H1 (cell line): ENCODE measurements around the gene PRAMEF5. TPM values are rescaled to one million over a fixed set of nuclear protein-coding genes. Genes with fewer than 3 reads are reported as not detected.
"Not testable (repeated sequence)": the region's sequence is repeated elsewhere in the genome, so short reads cannot be mapped to it uniquely, and the experiment has no call there.

Experiments used
- CTCF ChIA-PET: fragments of 300-600 bp; sonication (Branson Sonifier 250); formaldehyde crosslinking; loops from one replicate; lab custom pipeline; 2021; ENCODE audit not compliant: partially characterized antibody; lab: Charles Lee
- POLR2A ChIA-PET: fragments of 300-600 bp; sonication (Branson Sonifier 250); formaldehyde crosslinking; loops from one replicate; lab custom pipeline; 2021; ENCODE audit warnings: inconsistent platforms; ENCODE audit not compliant: partially characterized antibody; lab: Charles Lee
- DNase-seq, 2 experiments: peaks; one replicate each; pipeline versions ENCODE4 v3.0.0 to v3.0.0-alpha.2; 2010 to 2022; ENCODE audit warnings: low spot score in 2 of 2, low read depth in 1 of 2, mixed read lengths in 1 of 2
- FAIRE-seq: peaks from 2 replicates; lab custom pipeline; 2011; peaks lifted over from hg19 to GRCh38; lab: Jason Lieb, UNC
- H2AFZ ChIP-seq: 2 replicates; pipeline ENCODE4 v1.8.1; 2012; ENCODE audit warnings: low read length, inconsistent platforms
- H2AK5ac ChIP-seq: 2 replicates; pipeline ENCODE4 v1.6.1; 2013; ENCODE audit warnings: low read depth, low read length
- H2BK120ac ChIP-seq: replicated peaks from 2 replicates; pipeline ENCODE3; 2013; ENCODE audit warnings: low read depth, low read length, inconsistent platforms
- H2BK12ac ChIP-seq: 2 replicates; pipeline ENCODE4 v1.6.1; 2013; ENCODE audit warnings: low read depth, low read length
- H2BK15ac ChIP-seq: 2 replicates; pipeline ENCODE4 v1.6.1; 2013; ENCODE audit warnings: low read length
- H2BK20ac ChIP-seq: 2 replicates; pipeline ENCODE4 v1.6.1; 2013; ENCODE audit warnings: low read length
- H2BK5ac ChIP-seq: 2 replicates; pipeline ENCODE4 v1.6.1; 2013; ENCODE audit warnings: low read depth, low read length
- H3K14ac ChIP-seq: 2 replicates; pipeline ENCODE4 v1.6.1; 2013; ENCODE audit warnings: inconsistent platforms; ENCODE audit not compliant: insufficient read length
- H3K18ac ChIP-seq: 2 replicates; pipeline ENCODE4 v1.6.1; 2013; ENCODE audit warnings: low read length; ENCODE audit errors: extremely low read depth
- H3K23ac ChIP-seq: 2 replicates; pipeline ENCODE4 v1.6.1; 2013; ENCODE audit warnings: inconsistent platforms; ENCODE audit not compliant: insufficient read length
- H3K23me2 ChIP-seq: 2 replicates; pipeline ENCODE4 v1.6.1; 2013; ENCODE audit warnings: low read depth, low read length
- H3K27ac ChIP-seq: 2 replicates; pipeline ENCODE4 v1.6.1; 2011; ENCODE audit warnings: low read depth, low read length, inconsistent platforms
- H3K27me3 ChIP-seq, 4 experiments: replicated peaks in 1 of 4; 1 replicate in 1 of 4; 2 replicates in 3 of 4; pipeline versions ENCODE4 v1.6.1 to v1.8.1; 2011 to 2013; ENCODE audit warnings: low read length in 3 of 4, mild to moderate bottlenecking in 3 of 4, inconsistent platforms in 2 of 4, mixed read lengths in 2 of 4, moderate library complexity in 1 of 4; ENCODE audit not compliant: control insufficient read depth in 3 of 4, insufficient read depth in 3 of 4; ENCODE audit errors: extremely low read depth in 1 of 4
- H3K36me3 ChIP-seq, 4 experiments: 2 replicates each; pipeline versions ENCODE4 v1.6.1 to v1.8.1; 2011 to 2013; ENCODE audit warnings: mild to moderate bottlenecking in 4 of 4, low read length in 3 of 4, moderate library complexity in 2 of 4, control low read depth in 1 of 4, inconsistent platforms in 1 of 4; ENCODE audit not compliant: insufficient read depth in 4 of 4, control insufficient read depth in 2 of 4
- H3K4ac ChIP-seq: replicated peaks from 2 replicates; pipeline ENCODE3; 2013; ENCODE audit warnings: low read length, low read depth, mixed read lengths, inconsistent platforms; ENCODE audit not compliant: insufficient read length
- H3K4me1 ChIP-seq, 4 experiments: replicated peaks in 1 of 4; 1 replicate in 1 of 4; 2 replicates in 3 of 4; pipeline versions ENCODE4 v1.6.1 to v1.8.1; 2011 to 2013; ENCODE audit warnings: low read length in 3 of 4, inconsistent platforms in 2 of 4, mixed read lengths in 1 of 4; ENCODE audit not compliant: insufficient read depth in 4 of 4, control insufficient read depth in 3 of 4
- H3K4me2 ChIP-seq, 2 experiments: 2 replicates each; pipeline versions ENCODE4 v1.6.1 to v1.8.1; 2011 to 2013; ENCODE audit warnings: low read depth in 2 of 2, low read length in 2 of 2, control low read depth in 1 of 2, inconsistent platforms in 1 of 2, mild to moderate bottlenecking in 1 of 2; ENCODE audit not compliant: insufficient read depth in 1 of 2
- H3K4me3 ChIP-seq, 4 experiments: fragments of 200-600, 300-600 bp in 1 of 4; sonication (generic), shearing (Covaris generic), sonication (Bioruptor Twin) in 1 of 4; 2 replicates each; pipeline versions ENCODE4 v1.5.1 to v1.8.1; 2011 to 2016; ENCODE audit warnings: low read length in 4 of 4, low read depth in 3 of 4, control low read depth in 2 of 4, inconsistent platforms in 2 of 4, mild to moderate bottlenecking in 2 of 4, mixed read lengths in 1 of 4, moderate library complexity in 1 of 4; ENCODE audit not compliant: insufficient read depth in 2 of 4; ENCODE audit errors: extremely low read depth in 1 of 4
- H3K56ac ChIP-seq: replicated peaks from 2 replicates; pipeline ENCODE3; 2013; ENCODE audit warnings: low read depth, mild to moderate bottlenecking, mixed read lengths, low read length, inconsistent platforms; ENCODE audit not compliant: insufficient read length
- H3K79me1 ChIP-seq: 2 replicates; pipeline ENCODE4 v1.6.1; 2013; ENCODE audit warnings: low read depth, low read length, control low read depth
- H3K79me2 ChIP-seq, 2 experiments: 2 replicates each; pipeline versions ENCODE4 v1.6.1 to v1.8.1; 2012 to 2013; ENCODE audit warnings: low read length in 2 of 2, mild to moderate bottlenecking in 2 of 2, inconsistent platforms in 1 of 2; ENCODE audit not compliant: insufficient read depth in 2 of 2, control insufficient read depth in 1 of 2
- H3K9ac ChIP-seq, 4 experiments: replicated peaks in 1 of 4; 1 replicate in 1 of 4; 2 replicates in 3 of 4; pipeline versions ENCODE4 v1.6.1 to v1.8.1; 2011 to 2013; ENCODE audit warnings: low read depth in 3 of 4, low read length in 3 of 4, control low read depth in 2 of 4, mild to moderate bottlenecking in 2 of 4, moderate library complexity in 2 of 4, inconsistent platforms in 1 of 4; ENCODE audit errors: extremely low read depth in 1 of 4
- H3K9me3 ChIP-seq, 2 experiments: 2 replicates each; pipeline versions ENCODE4 v1.6.1 to v1.8.1; 2012 to 2013; ENCODE audit warnings: mild to moderate bottlenecking in 2 of 2, moderate library complexity in 2 of 2, control low read depth in 1 of 2, inconsistent platforms in 1 of 2, low read depth in 1 of 2, low read length in 1 of 2, mixed read lengths in 1 of 2; ENCODE audit not compliant: insufficient read depth in 2 of 2
- H4K20me1 ChIP-seq, 2 experiments: replicated peaks in 1 of 2; 2 replicates each; pipeline versions ENCODE3 to v1.8.1; 2011 to 2013; ENCODE audit warnings: inconsistent platforms in 2 of 2, low read length in 2 of 2, mild to moderate bottlenecking in 1 of 2; ENCODE audit not compliant: insufficient read depth in 2 of 2, control insufficient read depth in 1 of 2
- H4K5ac ChIP-seq: 2 replicates; pipeline ENCODE4 v1.6.1; 2013; ENCODE audit warnings: low read length, low read depth, mixed read lengths, inconsistent platforms; ENCODE audit not compliant: insufficient read length
- H4K8ac ChIP-seq: 2 replicates; pipeline ENCODE4 v1.8.0; 2013; ENCODE audit warnings: mild to moderate bottlenecking, moderate library complexity, low read length, inconsistent platforms; ENCODE audit not compliant: insufficient read depth; ENCODE audit errors: extremely low read depth
- H4K91ac ChIP-seq: replicated peaks from 2 replicates; pipeline ENCODE3; 2013; ENCODE audit warnings: low read length, mixed read lengths, inconsistent platforms; ENCODE audit not compliant: insufficient read length
- WGBS, 2 experiments: shearing (Covaris generic) in 1 of 2; methylation state at CpG; one replicate each; pipeline versions ENCODE4 v1.1.6 to v1.1.7; 2013 to 2015; ENCODE audit warnings: low lambda C conversion rate in 2 of 2, mixed read lengths in 2 of 2, inconsistent platforms in 1 of 2, low coverage in 1 of 2, missing lambda C conversion rate in 1 of 2; ENCODE audit not compliant: insufficient replicate concordance in 2 of 2, insufficient coverage in 1 of 2, insufficient read length in 1 of 2; ENCODE audit errors: extremely low coverage in 1 of 2, missing lambda C conversion rate in 1 of 2; 5-methylcytosine and 5-hydroxymethylcytosine counted together
- polyA plus RNA-seq, 7 experiments: library from polyadenylated mRNA; depleted of rRNA in 3 of 7; stranded (reverse) in 5 of 7; unstranded in 2 of 7; fragments of >200 nt in 5 of 7; fragments of 200-250 nt in 2 of 7; gene quantifications; 1 replicate in 5 of 7; 2 replicates in 1 of 7; 4 replicates in 1 of 7; pipeline versions ENCODE4 v1.2.1 to v1.2.3, GENCODE V29; 2011 to 2013; ENCODE audit warnings: missing spikeins in 2 of 7, mixed read lengths in 2 of 7
- total RNA-seq: library from RNA; stranded (reverse); fragmentation: NEBNext Ultra II Directional; extraction: Animal tissue kit (Norgen Biotek cat#: 25700); gene quantifications from 2 replicates; pipeline ENCODE4 v1.2.1, GENCODE V29; 2021

The PRAMEF5 gene
- total and polyA plus RNA-seq, 2 of the 8 experiments (the other 6 are each of a cell fraction or from before 2014, with no cell fraction given), result not detected

DNA sequence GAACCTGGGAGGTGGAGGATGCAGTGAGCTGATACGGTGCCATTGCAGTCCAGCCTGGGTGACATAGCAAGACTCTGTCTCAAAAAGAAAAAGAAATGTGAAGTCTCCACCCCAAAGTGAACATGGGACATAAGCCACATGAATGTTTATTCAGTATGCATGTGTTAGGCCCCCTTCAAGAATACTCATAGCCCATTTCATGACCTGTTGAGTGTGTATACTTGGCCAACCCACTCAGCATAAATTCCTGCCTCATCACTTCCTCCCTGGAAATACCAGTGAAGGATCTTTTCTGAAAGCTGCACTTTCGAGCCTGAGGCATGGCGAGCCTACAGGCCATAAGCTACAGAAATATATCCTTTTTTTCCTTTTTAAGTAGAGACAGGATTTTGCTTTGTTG, 34.8 kb upstream of the PRAMEF5 start:
- WGBS, 2 experiments, result no CpG with 5 or more reads among the region's 3 CpGs
- POLR2A ChIA-PET, result not testable (repeated sequence)

DNA sequence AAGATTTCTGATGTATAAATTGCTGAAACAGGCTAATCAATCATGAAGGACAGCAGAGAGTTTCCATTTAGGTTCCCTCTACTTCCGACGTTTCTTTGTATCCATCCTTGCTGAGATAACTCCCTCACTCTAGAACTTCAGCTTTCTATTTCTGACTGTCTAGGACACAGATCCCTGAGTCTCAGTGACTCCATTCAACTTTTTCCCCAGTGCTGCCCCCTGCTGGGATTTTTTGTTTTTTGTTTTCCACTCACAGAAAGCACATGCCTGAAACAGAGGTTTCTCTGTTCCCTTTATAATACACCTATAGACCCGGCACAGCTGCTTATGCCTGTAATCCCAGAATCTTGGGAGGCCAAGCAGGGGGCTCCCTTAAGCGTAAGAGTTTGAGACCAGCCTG, 31.2 kb upstream of the PRAMEF5 start:
- H3K4me3 ChIP-seq, H3K4me1 ChIP-seq, H3K79me2 ChIP-seq, H4K8ac ChIP-seq, H3K18ac ChIP-seq, H2BK120ac ChIP-seq, H3K79me1 ChIP-seq, H3K4me2 ChIP-seq, H3K9ac ChIP-seq, H2AFZ ChIP-seq, H2BK5ac ChIP-seq, H3K14ac ChIP-seq, H2BK12ac ChIP-seq, H3K23ac ChIP-seq, H3K27ac ChIP-seq, H2BK15ac ChIP-seq, H4K91ac ChIP-seq, H4K5ac ChIP-seq, H3K36me3 ChIP-seq, H3K27me3 ChIP-seq, H3K4ac ChIP-seq, H3K23me2 ChIP-seq, CTCF ChIA-PET, FAIRE-seq, H2AK5ac ChIP-seq, H2BK20ac ChIP-seq, H3K56ac ChIP-seq, H4K20me1 ChIP-seq, POLR2A ChIA-PET, DNase-seq: not testable (repeated sequence)
- peaks cover 18 to 30% of the 10 kb centered on the region in 2 experiments for H3K9me3 ChIP-seq
- WGBS, 2 experiments, result no CpG with 5 or more reads among the region's 4 CpGs

More for the DNA sequence above, 34.8 kb upstream of the PRAMEF5 start:
- H3K18ac ChIP-seq, CTCF ChIA-PET, DNase-seq, H3K36me3 ChIP-seq, H4K8ac ChIP-seq, FAIRE-seq, H3K27ac ChIP-seq, H3K4ac ChIP-seq, H3K4me1 ChIP-seq, H3K4me3 ChIP-seq, H3K9ac ChIP-seq, H3K9me3 ChIP-seq, H3K79me1 ChIP-seq, H4K91ac ChIP-seq, H3K14ac ChIP-seq, H4K5ac ChIP-seq, H2AFZ ChIP-seq, H2BK15ac ChIP-seq, H3K79me2 ChIP-seq, H3K56ac ChIP-seq, H3K4me2 ChIP-seq, H4K20me1 ChIP-seq, H3K23ac ChIP-seq, H2AK5ac ChIP-seq, H3K27me3 ChIP-seq, H2BK12ac ChIP-seq, H2BK20ac ChIP-seq, H2BK120ac ChIP-seq, H2BK5ac ChIP-seq, H3K23me2 ChIP-seq: not testable (repeated sequence)
